Peyer's patch (tissue), 4 donors: ENCODE data around the gene FNDC3A.

Experiments used
- CTCF ChIP-seq, 6 experiments: fragments of 450-650 bp in 4 of 6; fragments of 200-600 bp in 2 of 6; sonication (generic) in 1 of 6; IDR thresholded peaks; one replicate each; pipeline ENCODE4 v1.5.1; 2017 to 2019; ENCODE audit warnings: antibody characterized with exemption in 6 of 6, mild to moderate bottlenecking in 3 of 6, moderate library complexity in 1 of 6
- POLR2A ChIP-seq, 2 donors: fragments of 450-650 bp; IDR thresholded peaks; one replicate each; pipeline ENCODE4 v1.5.1; 2017; ENCODE audit warnings: antibody characterized with exemption in 2 of 2, mild to moderate bottlenecking in 2 of 2, moderate library complexity in 2 of 2

- TF ChIP-seq POLR2A (IDR thresholded peaks at IDR 0.05) (no peak), CTCF (IDR thresholded peaks at IDR 0.05) (no peak)
These were observed 79.3 kb downstream of the FNDC3A start for GRCh38 chr13:49055021-49055420.
